Liver (tissue), 9 donors: ENCODE measurements around the gene MRPS14. TPM values are rescaled to one million over a fixed set of nuclear protein-coding genes. Genes with fewer than 3 reads are reported as not detected.
A peak's percentile ranks its signal among the peaks of the same experiment; 100 is the strongest.
"Not testable (repeated sequence)": the region's sequence is repeated elsewhere in the genome, so short reads cannot be mapped to it uniquely, and the experiment has no call there.

Source experiments
- DNase-seq: peaks from one replicate; pipeline ENCODE4 v3.0.0-alpha.2; 2017; ENCODE audit warnings: low spot score
- H3K27ac ChIP-seq, 2 donors: one replicate each; pipeline ENCODE4 v1.7.0; 2013; ENCODE audit warnings: inconsistent platforms in 2 of 2, low read length in 2 of 2, control low read depth in 1 of 2, low read depth in 1 of 2, mild to moderate bottlenecking in 1 of 2
- H3K27me3 ChIP-seq, 4 donors: one replicate each; pipeline versions ENCODE4 v1.6.1 to v1.7.0; 2013; ENCODE audit warnings: low read length in 3 of 4, inconsistent platforms in 1 of 4, mild to moderate bottlenecking in 1 of 4, moderate library complexity in 1 of 4; ENCODE audit not compliant: control insufficient read depth in 4 of 4, insufficient read depth in 4 of 4
- H3K36me3 ChIP-seq, 4 donors: one replicate each; pipeline versions ENCODE4 v1.6.1 to v1.7.0; 2013; ENCODE audit warnings: low read length in 3 of 4, mild to moderate bottlenecking in 3 of 4, low read depth in 1 of 4, moderate library complexity in 1 of 4; ENCODE audit not compliant: control insufficient read depth in 4 of 4, insufficient read depth in 3 of 4
- H3K4me1 ChIP-seq, 4 donors: one replicate each; pipeline versions ENCODE4 v1.6.1 to v1.7.0; 2013; ENCODE audit warnings: low read length in 3 of 4, mild to moderate bottlenecking in 3 of 4, moderate library complexity in 1 of 4; ENCODE audit not compliant: control insufficient read depth in 4 of 4, insufficient read depth in 4 of 4
- H3K4me3 ChIP-seq, 3 donors: one replicate each; pipeline versions ENCODE4 v1.6.1 to v1.7.0; 2013; ENCODE audit warnings: low read length in 3 of 3, control low read depth in 1 of 3, low read depth in 1 of 3, mild to moderate bottlenecking in 1 of 3
- H3K9ac ChIP-seq, 2 donors: one replicate each; pipeline ENCODE4 v1.7.0; 2013; ENCODE audit warnings: low read length in 2 of 2, mild to moderate bottlenecking in 2 of 2, moderate library complexity in 2 of 2, control low read depth in 1 of 2, low read depth in 1 of 2
- H3K9me3 ChIP-seq, 4 donors: one replicate each; pipeline versions ENCODE4 v1.6.1 to v1.7.0; 2013; ENCODE audit warnings: low read length in 3 of 4; ENCODE audit not compliant: control insufficient read depth in 4 of 4
- ATF3 ChIP-seq: IDR thresholded peaks from 2 replicates; pipeline ENCODE4 v1.6.1; 2016; ENCODE audit warnings: antibody characterized with exemption
- EGR1 ChIP-seq, 2 donors: IDR thresholded peaks; 2 replicates each; pipeline ENCODE4 v1.6.1; 2016 to 2018; ENCODE audit warnings: antibody characterized with exemption in 2 of 2, low read depth in 2 of 2
- FOXA1 ChIP-seq: IDR thresholded peaks from 2 replicates; pipeline ENCODE4 v1.6.1; 2016; ENCODE audit warnings: antibody characterized with exemption
- FOXA2 ChIP-seq: IDR thresholded peaks from 2 replicates; pipeline ENCODE4 v1.6.1; 2016; ENCODE audit warnings: antibody characterized with exemption
- GABPA ChIP-seq, 2 donors: IDR thresholded peaks in 1 of 2; conservative IDR thresholded peaks in 1 of 2; 2 replicates each; pipeline ENCODE4 v1.6.1; 2016; ENCODE audit warnings: antibody characterized with exemption in 2 of 2, mild to moderate bottlenecking in 1 of 2, moderate library complexity in 1 of 2
- HNF4A ChIP-seq, 2 donors: conservative IDR thresholded peaks; 2 replicates each; pipeline ENCODE4 v1.6.1; 2016; ENCODE audit warnings: antibody characterized with exemption in 2 of 2, mild to moderate bottlenecking in 2 of 2
- HNF4G ChIP-seq: IDR thresholded peaks from 2 replicates; pipeline ENCODE4 v1.6.1; 2016; ENCODE audit warnings: antibody characterized with exemption
- JUND ChIP-seq, 2 donors: IDR thresholded peaks; 2 replicates each; pipeline ENCODE4 v1.6.1; 2016; ENCODE audit warnings: antibody characterized with exemption in 2 of 2
- NR2F2 ChIP-seq: IDR thresholded peaks from 2 replicates; pipeline ENCODE4 v1.6.1; 2016; ENCODE audit warnings: antibody characterized with exemption
- RAD21 ChIP-seq, 2 donors: IDR thresholded peaks; 2 replicates each; pipeline ENCODE4 v1.6.1; 2016; ENCODE audit warnings: antibody characterized with exemption in 2 of 2, mild to moderate bottlenecking in 2 of 2
- RXRA ChIP-seq, 2 donors: IDR thresholded peaks; 2 replicates each; pipeline ENCODE4 v1.6.1; 2017 to 2018; ENCODE audit warnings: antibody characterized with exemption in 2 of 2, mild to moderate bottlenecking in 1 of 2
- SP1 ChIP-seq: IDR thresholded peaks from 2 replicates; pipeline ENCODE4 v1.6.1; 2018; ENCODE audit warnings: antibody characterized with exemption, mild to moderate bottlenecking
- TAF1 ChIP-seq: conservative IDR thresholded peaks from 2 replicates; pipeline ENCODE4 v1.6.1; 2016; ENCODE audit warnings: antibody characterized with exemption, mild to moderate bottlenecking
- YY1 ChIP-seq: IDR thresholded peaks from 2 replicates; pipeline ENCODE4 v1.6.1; 2016; ENCODE audit warnings: antibody characterized with exemption, mild to moderate bottlenecking
- ZBTB33 ChIP-seq: IDR thresholded peaks from 2 replicates; pipeline ENCODE4 v1.6.1; 2016; ENCODE audit warnings: antibody characterized with exemption
- WGBS: extraction: QIAGEN DNeasy Blood & Tissue Kit; methylation state at CpG from one replicate; pipeline ENCODE4 v1.1.7; 2013; 5-methylcytosine and 5-hydroxymethylcytosine counted together
- polyA plus RNA-seq, 2 donors: library from polyadenylated mRNA; stranded (reverse) in 1 of 2; unstranded in 1 of 2; fragments of 200-250 nt in 1 of 2; fragments of >200 nt in 1 of 2; fragmentation: Nextera tagmentation in 1 of 2; extraction: Ambion mirVana in 1 of 2; gene quantifications; one replicate each; pipeline versions ENCODE4 v1.2.1 to v1.2.3, GENCODE V29; 2013 to 2015
- total RNA-seq, 2 donors: library from RNA; depleted of rRNA; stranded (reverse); fragments of >200 nt; gene quantifications; one replicate each; pipeline ENCODE4 v1.2.3, GENCODE V29; 2014
- TF ChIP-seq, protein P1 (sequence below): fragments of 150-350 bp; IDR thresholded peaks from 2 replicates; pipeline ENCODE4 v1.5.1; 2017; ENCODE audit warnings: improper control_type of control experiment, low read depth, low read length; ENCODE audit not compliant: missing input control
- TF ChIP-seq, protein P2 (sequence below): IDR thresholded peaks from 2 replicates; pipeline ENCODE4 v1.6.1; 2016; ENCODE audit warnings: antibody characterized with exemption
- donor health status: healthy.
- donor health status: healthy.
- donor health status: healthy.
- donor health status: healthy.
- donor health status: healthy.

The MRPS14 gene
- total and polyA plus RNA-seq, 4 donors, result 14.9 to 41.4 (median 22.4) TPM

GRCh38 chr1:175024773-175025172, 1.5 kb upstream of the MRPS14 start:
- peaks cover 0 to 1% (median 0%) of the 10 kb centered on the region in 4 donors for H3K9me3 ChIP-seq
- no peak for DNase-seq
- TF ChIP-seq, protein P1, sequence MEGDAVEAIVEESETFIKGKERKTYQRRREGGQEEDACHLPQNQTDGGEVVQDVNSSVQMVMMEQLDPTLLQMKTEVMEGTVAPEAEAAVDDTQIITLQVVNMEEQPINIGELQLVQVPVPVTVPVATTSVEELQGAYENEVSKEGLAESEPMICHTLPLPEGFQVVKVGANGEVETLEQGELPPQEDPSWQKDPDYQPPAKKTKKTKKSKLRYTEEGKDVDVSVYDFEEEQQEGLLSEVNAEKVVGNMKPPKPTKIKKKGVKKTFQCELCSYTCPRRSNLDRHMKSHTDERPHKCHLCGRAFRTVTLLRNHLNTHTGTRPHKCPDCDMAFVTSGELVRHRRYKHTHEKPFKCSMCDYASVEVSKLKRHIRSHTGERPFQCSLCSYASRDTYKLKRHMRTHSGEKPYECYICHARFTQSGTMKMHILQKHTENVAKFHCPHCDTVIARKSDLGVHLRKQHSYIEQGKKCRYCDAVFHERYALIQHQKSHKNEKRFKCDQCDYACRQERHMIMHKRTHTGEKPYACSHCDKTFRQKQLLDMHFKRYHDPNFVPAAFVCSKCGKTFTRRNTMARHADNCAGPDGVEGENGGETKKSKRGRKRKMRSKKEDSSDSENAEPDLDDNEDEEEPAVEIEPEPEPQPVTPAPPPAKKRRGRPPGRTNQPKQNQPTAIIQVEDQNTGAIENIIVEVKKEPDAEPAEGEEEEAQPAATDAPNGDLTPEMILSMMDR, result no peak
- TF ChIP-seq GABPA (IDR thresholded peaks at IDR 0.05 in 1 of 2, conservative IDR thresholded peaks at IDR 0.05 in 1 of 2) (no peak), ZBTB33 (no peak), RAD21 (IDR thresholded peaks at IDR 0.05) (no peak), RXRA (IDR thresholded peaks at IDR 0.05) (no peak), JUND (IDR thresholded peaks at IDR 0.05) (no peak), HNF4G (no peak), TAF1 (no peak), EGR1 (IDR thresholded peaks at IDR 0.05; ENCODE audit: low read depth in 2 of 2) (no peak), SP1 (no peak)
- TF ChIP-seq, protein P2, sequence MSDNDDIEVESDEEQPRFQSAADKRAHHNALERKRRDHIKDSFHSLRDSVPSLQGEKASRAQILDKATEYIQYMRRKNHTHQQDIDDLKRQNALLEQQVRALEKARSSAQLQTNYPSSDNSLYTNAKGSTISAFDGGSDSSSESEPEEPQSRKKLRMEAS, result no peak
- no peak overlapping the region for H3K27ac ChIP-seq
- H3K27me3 ChIP-seq, result no peaks in the 10 kb centered on the region
- whole genome bisulfite sequencing, result 96% methylated on average over 2 of the region's 2 CpGs
- H3K4me3 ChIP-seq, result no peak overlapping the region
- H3K36me3 ChIP-seq, result no peaks in the 10 kb centered on the region
- H3K9ac ChIP-seq, result no peak overlapping the region
- H3K4me1 ChIP-seq, result peaks cover 0 to 20% (median 8%) of the 10 kb centered on the region in 4 donors

DNA sequence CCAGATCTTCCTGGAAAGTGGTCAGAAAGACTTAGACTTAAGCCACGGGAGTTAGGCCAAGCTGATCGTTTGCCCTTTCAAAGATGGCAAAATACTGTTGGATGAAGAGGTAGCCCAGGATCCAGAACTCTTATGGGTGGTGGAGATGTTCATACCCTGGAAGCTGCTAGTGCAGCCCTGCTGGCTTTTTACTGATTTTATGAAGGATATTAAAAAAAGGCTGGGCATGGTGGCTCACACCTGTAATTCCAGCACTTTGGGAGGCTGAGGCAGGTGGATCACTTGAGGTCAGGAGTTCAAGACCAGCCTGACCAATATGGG, 657 bp upstream of the MRPS14 start:
- Histone ChIP-seq H3K4me3 (peak overlapping the region; percentile 63 to 98 (median 88)), H3K27ac (peak overlapping the region; percentile 48 to 94), H3K4me1 (peaks cover 0 to 20% (median 6%) of the 10 kb centered on the region in 4 donors), H3K9ac (peak overlapping the region; percentile 40 to 99)
- not testable (repeated sequence) for H3K27me3 ChIP-seq, H3K9me3 ChIP-seq, H3K36me3 ChIP-seq, DNase-seq
- 88% methylated on average over 2 of the region's 2 CpGs for WGBS

DNA sequence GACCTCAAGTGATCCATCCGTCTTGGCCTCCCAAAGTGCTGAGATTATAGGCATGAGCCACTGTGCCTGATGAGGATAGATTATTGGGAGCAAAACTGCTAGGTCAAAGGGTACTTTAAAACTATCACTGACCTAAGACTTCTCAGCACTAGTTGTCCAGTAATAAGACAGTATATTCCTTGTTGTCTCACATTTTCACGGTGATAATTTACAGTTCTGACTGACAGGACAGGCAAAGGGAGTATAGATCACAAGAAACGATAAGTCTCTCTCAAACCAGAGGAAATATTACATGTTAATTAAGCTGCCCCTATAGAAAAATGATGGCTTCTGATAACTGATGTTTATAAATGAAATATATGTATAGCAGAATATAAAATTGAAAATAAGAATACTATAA, 3.7 kb downstream of the MRPS14 start:
- peaks cover 5 to 28% (median 21%) of the 10 kb centered on the region in 4 donors for H3K36me3 ChIP-seq
- no peak for DNase-seq
- H3K27me3 ChIP-seq, result no peaks in the 10 kb centered on the region
- WGBS, result 93% methylated on average over 3 of the region's 3 CpGs
- no peak overlapping the region for H3K27ac ChIP-seq
- peaks cover 0 to 20% (median 6%) of the 10 kb centered on the region in 4 donors for H3K4me1 ChIP-seq
- no peaks in the 10 kb centered on the region for H3K9me3 ChIP-seq
- H3K4me3 ChIP-seq, result no peak overlapping the region
- H3K9ac ChIP-seq, result no peak overlapping the region
- TF ChIP-seq, protein P2, result no peak
- TF ChIP-seq JUND (IDR thresholded peaks at IDR 0.05) (no peak), HNF4A (conservative IDR thresholded peaks at IDR 0.05) (no peak), YY1 (no peak), FOXA2 (no peak), FOXA1 (no peak), RAD21 (IDR thresholded peaks at IDR 0.05) (no peak), ATF3 (no peak), RXRA (IDR thresholded peaks at IDR 0.05) (no peak), ZBTB33 (no peak), NR2F2 (no peak), EGR1 (IDR thresholded peaks at IDR 0.05; ENCODE audit: low read depth in 2 of 2) (no peak)
